Parathyroid adenoma (tissue), 2 donors: ENCODE results near the gene PEBP1.

Source experiments
- H2AFZ ChIP-seq: fragments of 300-600 bp; sonication (generic); one replicate; pipeline ENCODE4 v1.7.0; 2017; ENCODE audit warnings: antibody characterized with exemption, mild to moderate bottlenecking
- H3K27ac ChIP-seq: fragments of 300-600 bp; sonication (generic); one replicate; pipeline ENCODE4 v1.7.0; 2017
- H3K27me3 ChIP-seq: fragments of 300-600 bp; sonication (generic); one replicate; pipeline ENCODE4 v1.7.0; 2017; ENCODE audit warnings: low read length; ENCODE audit not compliant: control insufficient read depth, insufficient read depth
- H3K36me3 ChIP-seq: fragments of 300-600 bp; sonication (generic); one replicate; pipeline ENCODE4 v1.7.0; 2017; ENCODE audit warnings: low read length; ENCODE audit not compliant: control insufficient read depth, insufficient read depth
- H3K4me1 ChIP-seq: fragments of 300-600 bp; sonication (generic); one replicate; pipeline ENCODE4 v1.7.0; 2017; ENCODE audit warnings: control low read depth
- H3K4me2 ChIP-seq: fragments of 300-600 bp; sonication (generic); one replicate; pipeline ENCODE4 v1.7.0; 2017; ENCODE audit warnings: low read length
- H3K4me3 ChIP-seq: fragments of 300-600 bp; sonication (generic); one replicate; pipeline ENCODE4 v1.7.0; 2017; ENCODE audit warnings: low read depth, low read length
- H3K79me2 ChIP-seq: fragments of 300-600 bp; sonication (generic); one replicate; pipeline ENCODE4 v1.7.0; 2017; ENCODE audit warnings: control low read depth
- H3K9ac ChIP-seq: fragments of 300-600 bp; sonication (generic); one replicate; pipeline ENCODE4 v1.7.0; 2017; ENCODE audit warnings: mild to moderate bottlenecking
- H3K9me3 ChIP-seq: fragments of 300-600 bp; sonication (generic); one replicate; pipeline ENCODE4 v1.7.0; 2017; ENCODE audit warnings: low read length; ENCODE audit not compliant: control insufficient read depth
- CTCF ChIP-seq: fragments of 300-600 bp; sonication (generic); IDR thresholded peaks from one replicate; pipeline ENCODE4 v1.7.0; 2017; ENCODE audit warnings: antibody characterized with exemption, mild to moderate bottlenecking
- donor health status: primary hyperparathyroidism.

Gene PEBP1

GRCh38 chr12:118135788-118136558 lies at the start of gene PEBP1:
Gene PEBP1 (plus strand): TSS chr12:118136124. CDS start chr12:118136210, 86 bp downstream.
- Histone ChIP-seq H3K4me3 (peak within 1 kb of the TSS; percentile 98), H3K36me3 (no peaks in the 10 kb centered on the region), H3K79me2 (peaks cover 24% of the 10 kb centered on the region), H3K27ac (peak within 1 kb of the TSS; percentile 100), H2AFZ (peak within 1 kb of the TSS; percentile 54), H3K9ac (peak within 1 kb of the TSS; percentile 100), H3K4me1 (peaks cover 37% of the 10 kb centered on the region), H3K27me3 (no peaks in the 10 kb centered on the region), H3K9me3 (no peaks in the 10 kb centered on the region), H3K4me2 (peak within 1 kb of the TSS; percentile 95)
- TF ChIP-seq CTCF, result no peak

- H3K36me3 ChIP-seq, result no peaks in the 10 kb centered on the region
- H3K9ac ChIP-seq, result no peak overlapping the region
These were observed 46.1 kb upstream of the PEBP1 start for GRCh38 chr12:118089782-118090181.

GRCh38 chr12:118094039-118094438 lies 41.9 kb upstream of the PEBP1 start:
- H2AFZ ChIP-seq, result no peak overlapping the region
- no peak overlapping the region for H3K4me3 ChIP-seq
- peaks cover 2% of the 10 kb centered on the region for H3K79me2 ChIP-seq
- no peak overlapping the region for H3K9ac ChIP-seq
- no peak for TF ChIP-seq CTCF
- H3K4me1 ChIP-seq, result no peaks in the 10 kb centered on the region
- no peak overlapping the region for H3K27ac ChIP-seq
- H3K36me3 ChIP-seq, result no peaks in the 10 kb centered on the region
- no peak overlapping the region for H3K4me2 ChIP-seq
- no peaks in the 10 kb centered on the region for H3K9me3 ChIP-seq
- H3K27me3 ChIP-seq, result no peaks in the 10 kb centered on the region

More at GRCh38 chr12:118089782-118090181, 46.1 kb upstream of the PEBP1 start:
- Histone ChIP-seq H2AFZ (no peak overlapping the region), H3K4me3 (no peak overlapping the region), H3K27me3 (no peaks in the 10 kb centered on the region), H3K4me2 (no peak overlapping the region), H3K9me3 (no peaks in the 10 kb centered on the region), H3K27ac (no peak overlapping the region), H3K4me1 (no peaks in the 10 kb centered on the region), H3K79me2 (no peaks in the 10 kb centered on the region)
- TF ChIP-seq CTCF, result no peak

- H3K27ac ChIP-seq, result no peak overlapping the region
- no peak overlapping the region for H3K4me3 ChIP-seq
- no peak for TF ChIP-seq CTCF
- H3K4me2 ChIP-seq, result no peak overlapping the region
- H3K79me2 ChIP-seq, result peaks cover 2% of the 10 kb centered on the region
- peaks cover 7% of the 10 kb centered on the region for H3K4me1 ChIP-seq
- H3K27me3 ChIP-seq, result no peaks in the 10 kb centered on the region
- no peak overlapping the region for H2AFZ ChIP-seq
- no peaks in the 10 kb centered on the region for H3K9me3 ChIP-seq
- no peaks in the 10 kb centered on the region for H3K36me3 ChIP-seq
- H3K9ac ChIP-seq, result no peak overlapping the region
These were observed 37.5 kb upstream of the PEBP1 start for GRCh38 chr12:118098401-118098800.
